ENCODE results near the gene STRN.
"Not testable (repeated sequence)": the region's sequence is repeated elsewhere in the genome, so short reads cannot be mapped to it uniquely, and the experiment has no call there.

STRN gene

DNA sequence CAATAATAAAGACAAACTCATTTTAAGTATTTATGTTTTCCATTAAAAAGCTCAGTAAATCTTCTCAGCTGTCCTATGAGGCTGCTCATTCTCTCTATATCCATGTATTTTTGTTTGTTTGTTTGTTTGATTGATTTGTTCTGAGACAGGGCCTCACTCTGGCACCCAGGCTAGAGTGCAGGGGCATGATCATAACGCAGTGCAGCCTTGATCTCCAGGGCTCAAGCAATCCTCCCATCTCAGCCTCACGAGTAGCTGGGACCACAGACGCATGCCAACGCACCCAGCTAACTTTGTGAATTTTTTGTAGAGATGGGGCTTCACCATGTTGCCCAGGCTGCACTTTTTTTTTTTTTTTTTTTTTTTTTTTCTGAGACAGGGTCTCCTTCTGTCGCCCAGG, 5.6 kb downstream of the STRN start:
- DNase-seq, result no peak

DNA sequence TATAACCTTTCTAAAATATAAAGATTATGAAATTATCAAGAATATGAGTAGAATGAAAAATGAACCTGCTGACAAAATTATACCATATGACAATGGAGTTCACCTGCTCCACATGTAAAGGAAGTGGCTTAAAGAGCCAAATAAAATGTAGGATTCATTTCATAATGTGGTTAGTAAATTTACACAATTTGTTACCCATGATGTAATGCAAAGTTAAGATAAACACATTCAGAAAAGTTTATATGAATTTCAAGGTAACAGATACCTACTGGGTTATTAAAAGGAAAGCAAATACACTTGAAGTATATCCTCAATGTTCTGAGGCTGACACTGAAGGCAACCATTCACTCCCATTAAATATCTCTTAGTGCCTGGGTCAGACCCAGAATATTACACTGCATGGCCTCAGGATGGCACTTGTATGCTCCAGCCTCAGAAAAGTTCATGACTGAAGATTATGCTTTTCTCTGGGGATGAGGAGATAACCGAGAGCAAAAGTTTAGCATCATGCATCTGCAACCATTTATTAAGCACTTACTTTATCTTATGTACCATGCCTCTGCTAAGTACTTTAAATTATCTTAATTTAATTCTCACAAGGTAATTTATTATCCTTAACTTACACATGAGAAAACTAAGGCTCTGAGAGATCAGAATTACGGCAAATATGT, 6.2 kb downstream of the STRN start:
- DNase-seq, result peak; percentile 61

DNA sequence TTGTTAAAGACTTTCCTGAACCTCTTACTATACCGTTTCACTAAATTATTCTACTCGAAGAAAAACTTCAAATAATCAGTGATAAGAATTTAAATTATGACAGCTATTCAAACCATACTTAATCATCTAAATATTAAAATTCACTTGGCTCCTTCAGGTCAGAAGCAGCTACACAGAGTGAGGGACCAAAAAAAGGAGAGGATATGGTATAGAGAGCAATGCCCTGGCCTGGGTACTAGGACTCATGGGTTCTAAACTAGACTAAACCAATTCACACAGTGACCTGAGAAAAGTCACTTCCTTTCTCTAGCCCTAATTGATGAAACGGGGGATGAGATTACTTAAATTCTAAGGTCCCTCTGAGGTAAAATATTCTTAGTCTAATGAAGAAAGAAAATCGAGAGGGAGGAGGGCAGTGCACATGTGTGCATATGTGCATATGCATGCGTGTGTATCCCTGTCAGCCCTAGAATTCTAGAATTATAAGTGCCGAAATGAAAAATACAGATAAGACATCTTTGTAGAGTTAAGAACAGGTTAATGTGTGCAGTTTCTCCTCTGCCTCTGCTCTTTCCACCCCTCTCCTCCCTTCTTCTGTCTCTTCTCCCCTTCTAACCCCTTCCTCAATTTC, 11.2 kb downstream of the STRN start:
- no peak for DNase-seq

DNA sequence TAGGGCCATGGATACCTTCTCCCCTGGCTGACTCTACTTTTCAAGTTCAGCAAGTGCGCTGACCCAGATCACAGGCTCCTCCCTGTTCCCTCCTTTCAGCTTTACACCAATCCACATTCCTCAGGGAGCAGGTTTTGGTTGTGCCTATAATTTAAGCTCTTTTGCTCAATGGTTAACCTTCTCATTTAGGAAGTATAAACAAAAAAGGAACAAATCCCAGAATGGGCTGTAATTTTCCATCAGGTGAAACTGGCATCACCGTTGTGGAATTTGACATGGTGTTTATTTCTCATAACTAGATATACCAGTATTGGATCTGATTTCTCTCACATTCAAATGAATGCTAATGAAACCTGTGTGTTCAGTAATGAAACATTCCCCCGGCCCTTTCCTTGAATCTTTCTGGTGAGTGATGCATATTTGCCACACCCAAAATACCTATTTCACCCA, 13.6 kb downstream of the STRN start:
- DNase-seq, result no peak

DNA sequence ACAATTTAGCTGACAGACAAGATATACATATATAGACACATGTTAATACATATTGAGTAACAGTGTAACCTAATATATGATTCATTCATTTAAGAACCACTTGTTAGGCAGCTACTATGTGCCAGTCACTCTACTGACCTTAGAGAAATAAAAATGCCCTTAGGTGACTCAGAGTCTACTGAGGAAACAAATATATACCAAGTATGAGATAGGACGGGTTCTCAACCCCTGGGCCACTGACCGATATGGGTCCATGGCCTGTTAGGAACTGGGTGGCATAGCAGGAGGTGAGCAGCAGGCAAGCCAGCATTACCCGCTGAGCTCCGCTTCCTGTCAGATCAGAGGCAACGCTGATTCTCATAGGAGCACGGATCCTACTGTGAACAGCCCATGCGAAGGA, 14.8 kb downstream of the STRN start:
- no peak for DNase-seq

DNA sequence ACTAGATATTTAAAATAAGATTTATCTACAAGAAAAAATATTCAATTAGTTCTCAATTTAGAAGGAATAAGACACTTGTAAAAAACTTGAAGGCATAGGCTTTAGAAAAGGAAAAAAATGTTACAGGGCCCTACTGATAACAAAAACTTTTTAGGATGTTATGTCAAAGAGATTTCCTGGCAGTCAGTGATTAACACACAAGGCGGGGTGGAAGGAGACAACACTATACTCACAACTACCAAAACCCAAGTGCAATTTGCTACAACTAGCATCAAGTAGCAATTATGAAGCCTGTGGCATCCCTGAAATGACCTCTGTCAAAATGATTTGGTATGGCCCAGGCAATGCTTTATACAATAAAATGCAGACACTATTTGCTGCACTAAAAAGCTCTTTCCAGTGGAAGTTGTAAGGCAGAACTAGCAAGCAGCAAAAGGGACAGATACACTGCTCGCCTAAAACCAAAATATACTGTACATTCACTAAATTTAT, 15.3 kb downstream of the STRN start:
- DNase-seq, result peak; percentile 53

DNA sequence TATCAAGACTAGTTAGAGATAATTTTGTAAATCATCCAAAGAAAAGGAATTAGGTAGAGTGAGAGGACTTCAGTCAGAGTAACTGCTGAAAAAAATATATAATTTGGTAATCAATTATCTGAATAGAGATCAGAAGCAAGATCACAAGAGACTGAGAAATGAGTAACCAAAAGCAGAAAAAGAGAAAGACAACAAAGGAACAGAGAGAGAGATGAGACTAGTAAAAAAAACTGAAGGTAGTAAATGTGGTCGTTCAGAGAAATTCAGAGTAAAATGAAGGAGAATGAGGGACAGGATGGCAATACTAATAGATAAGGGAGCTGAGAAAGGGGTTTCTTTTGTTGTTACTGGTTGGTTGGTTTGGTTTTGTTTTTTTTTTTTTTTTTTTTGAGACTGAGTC, 16.5 kb downstream of the STRN start:
- DNase-seq, result no peak

DNA sequence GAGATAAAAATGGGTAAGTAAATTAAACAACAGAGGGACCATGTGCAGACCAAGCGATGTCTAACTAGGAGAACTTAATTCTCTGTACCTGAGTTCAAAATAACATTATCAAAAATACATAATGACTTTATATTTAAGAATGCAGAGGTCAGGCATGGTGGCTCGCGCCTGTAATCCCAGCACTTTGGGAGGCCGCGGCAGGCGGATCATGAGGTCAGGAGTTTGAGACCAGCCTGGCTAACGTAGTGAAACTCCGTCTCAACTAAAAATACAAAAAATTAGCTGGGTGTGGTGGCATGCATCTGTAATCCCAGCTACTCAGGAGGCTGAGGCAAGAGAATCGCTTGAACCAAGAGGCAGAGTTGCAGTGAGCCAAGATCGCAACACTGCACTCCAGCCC, 21.1 kb downstream of the STRN start:
- DNase-seq, result not testable (repeated sequence)

DNA sequence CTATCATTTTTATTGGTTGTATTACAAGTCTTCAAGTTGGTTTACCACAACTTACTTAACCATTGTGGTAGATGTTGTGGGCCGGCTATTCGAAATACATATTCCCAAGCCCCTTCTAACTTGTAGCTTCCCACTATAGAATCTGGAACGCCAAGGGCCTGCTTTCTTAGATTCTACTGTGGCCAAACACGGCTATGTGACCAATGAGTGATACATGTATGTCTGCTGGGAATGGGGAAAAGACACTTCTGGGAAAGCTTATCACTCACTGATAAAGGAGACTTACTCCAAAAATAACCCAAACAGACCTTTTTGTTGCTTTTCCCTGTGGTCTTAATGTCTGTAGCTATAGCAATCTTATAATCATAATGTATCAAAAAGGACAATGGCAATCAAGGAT, 24.5 kb downstream of the STRN start:
- no peak for DNase-seq

DNA sequence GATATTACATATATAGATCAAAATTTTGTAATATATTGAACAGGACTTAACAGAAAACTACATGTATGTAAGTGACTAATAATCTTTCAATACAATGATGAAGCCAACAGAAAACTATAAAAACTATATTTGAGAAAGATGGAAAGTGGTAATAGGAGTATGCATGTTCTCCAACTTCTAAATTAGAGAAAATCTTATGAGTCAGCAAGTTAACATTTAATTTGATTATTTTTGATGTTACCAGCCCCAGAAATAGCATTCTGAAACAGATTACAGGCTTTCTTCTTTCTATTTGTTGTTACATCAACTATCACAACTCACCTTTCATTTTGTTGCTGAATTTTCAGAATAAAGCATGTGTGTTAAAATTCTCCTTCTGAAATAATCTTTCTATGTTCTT, 29.8 kb downstream of the STRN start:
- not testable (repeated sequence) for DNase-seq

DNA sequence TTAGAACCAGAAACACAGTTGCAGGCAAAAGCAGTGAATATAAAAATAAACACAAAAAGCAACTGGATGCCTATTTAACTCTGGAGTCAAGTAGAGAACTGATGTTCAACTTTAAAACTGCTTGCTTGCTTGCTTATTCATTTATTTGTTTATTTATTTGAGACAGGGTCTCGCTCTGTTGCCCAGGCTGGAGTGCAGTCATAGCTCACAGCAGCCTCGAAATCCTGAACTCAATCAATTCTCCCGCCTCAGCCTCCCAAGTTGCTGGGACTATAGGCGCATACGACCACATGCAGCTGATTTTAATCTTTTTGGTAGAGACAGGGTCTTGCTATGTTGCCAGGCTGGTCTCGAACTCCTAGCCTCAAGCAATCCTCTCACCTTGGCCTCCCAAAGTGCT, 34.6 kb downstream of the STRN start:
- not testable (repeated sequence) for DNase-seq

DNA sequence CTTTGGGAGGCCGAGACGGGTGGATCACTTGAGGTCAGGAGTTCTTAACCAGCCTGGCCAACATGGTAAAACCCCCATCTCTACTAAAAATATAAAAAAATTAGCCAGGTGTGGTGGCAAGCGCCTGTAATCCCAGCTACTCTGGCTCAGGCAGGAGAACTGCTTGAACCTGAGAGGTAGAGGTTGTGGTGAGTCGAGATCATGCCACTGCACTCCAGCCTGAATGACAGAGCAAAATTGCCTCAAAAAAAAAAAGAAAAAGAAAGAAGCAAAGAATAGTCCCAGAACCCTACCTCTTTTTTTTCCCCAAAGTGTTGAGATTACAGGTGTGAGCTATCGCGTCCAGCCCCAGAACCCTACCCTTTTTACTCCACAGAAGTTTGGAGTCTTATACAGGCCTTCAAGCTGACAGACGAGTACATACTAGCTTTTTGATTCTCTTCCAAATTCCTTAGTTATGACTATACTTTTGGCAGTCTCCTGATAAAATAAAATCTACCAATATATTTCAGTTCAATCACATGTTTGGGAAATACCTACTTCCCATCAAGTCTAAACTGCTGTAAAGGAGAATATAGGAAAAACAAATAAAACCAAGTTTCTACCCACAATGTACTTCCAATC, 35.4 kb downstream of the STRN start:
- DNase-seq, result not testable (repeated sequence)

DNA sequence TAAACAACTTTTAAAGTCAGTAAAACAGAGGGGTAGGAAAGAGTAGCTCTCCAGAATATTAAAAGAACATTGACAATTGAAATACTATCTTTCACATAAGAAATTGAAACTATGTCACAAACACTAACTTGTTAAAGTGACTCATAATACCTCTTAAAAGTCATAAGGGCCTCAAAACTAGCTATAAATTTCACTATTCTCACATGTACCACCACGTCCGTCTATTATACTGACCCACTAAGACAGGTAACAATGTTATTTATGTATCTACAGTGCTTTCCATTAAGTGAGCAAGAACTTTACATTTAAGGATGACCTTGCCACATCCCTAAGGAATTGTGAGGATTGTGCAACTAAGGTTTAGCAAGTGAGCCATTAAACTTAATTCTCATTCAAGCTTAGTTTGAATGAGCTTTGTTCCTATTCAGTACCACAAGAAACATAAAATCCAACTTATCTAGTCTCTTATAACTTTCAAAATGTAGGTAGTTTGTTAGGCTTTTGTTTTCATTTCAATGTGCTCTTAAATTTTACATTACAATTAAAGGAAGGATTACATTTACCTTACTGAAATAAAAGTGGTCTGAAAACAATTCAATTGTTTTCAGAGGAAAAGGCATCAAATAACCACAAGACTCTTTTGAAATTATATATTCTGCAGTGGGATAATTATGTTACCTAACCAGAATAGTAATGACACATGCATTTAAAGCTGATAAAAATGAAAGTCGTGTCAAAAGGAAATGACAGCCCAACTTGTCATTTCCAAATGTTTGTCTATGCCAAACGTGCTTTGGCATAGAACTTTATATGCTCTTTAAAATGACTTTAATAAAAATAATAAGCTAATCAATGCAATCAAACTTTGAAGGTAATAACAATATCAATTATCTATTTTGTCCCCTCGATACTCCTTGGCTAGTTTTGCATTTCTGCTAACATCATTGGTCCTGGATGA, 39.9 kb downstream of the STRN start:
- DNase-seq, result not testable (repeated sequence)

DNA sequence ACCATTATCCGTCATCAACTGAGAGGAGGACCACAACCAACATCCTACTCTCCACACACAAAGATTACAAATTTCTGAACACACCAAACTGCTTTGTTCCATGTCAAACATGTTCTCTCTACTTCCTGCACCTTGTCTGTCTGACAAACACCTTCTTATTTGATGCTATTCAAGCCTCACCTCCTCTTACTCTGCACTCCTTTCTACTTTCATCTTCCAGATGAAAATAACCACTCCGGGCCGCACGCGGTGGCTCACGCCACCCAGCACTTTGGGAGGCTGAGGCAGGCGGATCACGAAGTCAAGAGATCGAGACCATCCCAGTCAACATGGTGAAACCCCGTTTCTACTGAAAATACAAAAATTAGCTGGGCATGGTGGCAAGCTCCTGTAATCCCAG, 43.7 kb downstream of the STRN start:
- DNase-seq, result not testable (repeated sequence)

DNA sequence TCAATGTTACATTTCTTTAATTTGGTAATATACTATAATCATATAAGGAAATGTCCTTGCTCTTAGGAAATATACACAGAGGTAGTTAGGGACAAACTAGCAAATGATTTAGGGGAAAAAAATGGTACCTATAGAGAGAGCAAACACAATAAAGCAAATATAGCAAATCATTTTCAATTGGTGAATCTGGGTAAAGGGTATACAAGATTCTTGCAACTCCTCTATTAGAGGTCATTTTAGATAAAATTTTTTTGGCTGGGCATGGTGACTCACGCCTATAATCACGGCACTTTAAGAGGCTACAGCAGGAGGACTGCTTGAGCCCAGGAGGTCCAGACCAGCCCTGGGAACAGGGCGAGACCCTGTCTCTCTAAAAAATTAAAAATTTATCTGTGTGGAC, 44.4 kb downstream of the STRN start:
- no peak for DNase-seq

DNA sequence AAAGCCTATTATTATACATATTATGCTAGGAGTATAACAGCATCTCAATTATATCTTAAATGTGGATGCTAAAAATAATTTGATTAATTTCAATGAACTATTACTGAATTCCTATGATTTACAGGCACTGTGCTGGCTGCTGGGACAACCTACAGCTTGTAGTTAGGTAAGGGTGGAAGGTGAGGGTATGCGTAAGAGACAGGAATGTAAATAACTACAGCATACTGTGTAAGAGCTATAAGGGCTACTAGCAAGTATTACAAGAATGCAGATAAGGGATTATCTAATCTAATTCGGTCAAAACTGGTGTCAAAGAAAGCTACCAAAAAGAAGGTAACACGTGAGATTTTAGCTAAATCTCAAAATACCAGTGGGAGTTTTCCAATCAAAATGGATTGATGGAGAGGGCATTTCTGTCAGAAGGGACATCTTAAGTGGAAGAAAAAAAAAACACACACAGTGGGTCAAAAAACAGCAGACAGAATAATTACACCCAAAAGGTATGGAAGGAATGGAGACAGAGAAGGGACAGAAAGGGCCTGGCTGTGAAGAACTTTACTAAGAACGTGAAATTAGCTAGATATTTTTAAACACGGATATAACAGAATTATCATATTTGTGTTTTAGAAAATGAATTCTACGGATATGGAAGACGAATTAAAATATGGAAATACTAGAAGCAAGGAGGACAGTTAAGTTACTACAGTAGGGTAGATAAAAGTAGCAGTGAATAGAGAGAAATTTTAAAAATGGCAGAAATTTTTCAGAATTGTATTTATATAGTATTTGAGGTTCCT, 47.1 kb downstream of the STRN start:
- no peak for DNase-seq

DNA sequence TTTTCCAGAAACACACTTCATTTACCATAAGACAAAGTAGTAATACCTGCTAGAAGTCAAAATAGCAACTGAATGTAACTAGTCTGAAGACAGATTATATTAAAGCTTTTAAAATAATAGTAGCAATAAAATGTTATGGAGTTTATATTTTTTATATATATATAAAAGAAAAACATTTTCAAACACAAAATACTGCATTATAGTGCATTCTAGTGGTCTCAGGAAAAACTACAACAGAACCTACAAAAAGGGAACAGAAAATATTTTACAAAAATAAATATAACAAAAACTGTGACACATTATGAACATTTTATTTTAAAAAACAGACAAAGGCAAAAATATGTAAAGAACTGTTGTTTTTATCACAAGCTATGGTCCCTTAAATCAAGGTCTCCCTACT, 48.0 kb downstream of the STRN start:
- peak; percentile 9 for DNase-seq

DNA sequence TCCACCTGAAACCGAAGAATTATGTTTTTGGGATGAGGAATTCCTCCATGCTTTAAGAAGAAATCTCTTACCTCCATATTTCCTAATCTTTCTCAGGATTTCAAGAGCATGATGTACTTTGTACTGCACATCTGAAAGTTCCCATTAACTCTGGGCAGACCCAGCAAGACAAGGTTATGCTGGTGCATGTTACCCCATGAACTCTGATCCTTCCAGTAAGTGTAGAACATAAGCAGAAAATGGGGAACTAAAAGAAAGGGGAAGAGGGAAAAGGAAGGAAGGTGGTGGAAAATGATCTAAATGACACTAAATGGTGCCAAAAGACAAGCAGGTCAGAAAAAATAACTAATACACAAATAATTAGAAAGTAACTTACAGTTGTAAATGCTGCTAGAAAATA, 50.7 kb downstream of the STRN start:
- no peak for DNase-seq

DNA sequence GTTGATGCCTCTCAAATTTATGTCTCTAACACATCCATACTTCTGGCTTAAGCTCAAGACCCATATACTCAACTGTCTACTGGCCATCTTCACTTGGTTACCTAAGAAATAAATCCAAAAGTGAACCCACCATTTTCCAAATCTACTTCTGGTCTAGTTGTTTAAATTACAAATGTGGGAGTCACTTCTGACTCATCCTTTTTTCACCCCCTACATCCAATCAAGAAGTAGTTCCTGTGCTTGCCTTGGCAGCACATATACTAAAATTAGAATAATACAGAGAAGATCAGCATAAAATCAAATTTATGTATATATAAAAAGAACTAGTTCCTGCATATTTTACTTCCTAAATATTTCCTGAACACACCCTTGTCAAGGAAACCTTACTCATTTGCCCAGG, 53.6 kb downstream of the STRN start:
- DNase-seq, result no peak

DNA sequence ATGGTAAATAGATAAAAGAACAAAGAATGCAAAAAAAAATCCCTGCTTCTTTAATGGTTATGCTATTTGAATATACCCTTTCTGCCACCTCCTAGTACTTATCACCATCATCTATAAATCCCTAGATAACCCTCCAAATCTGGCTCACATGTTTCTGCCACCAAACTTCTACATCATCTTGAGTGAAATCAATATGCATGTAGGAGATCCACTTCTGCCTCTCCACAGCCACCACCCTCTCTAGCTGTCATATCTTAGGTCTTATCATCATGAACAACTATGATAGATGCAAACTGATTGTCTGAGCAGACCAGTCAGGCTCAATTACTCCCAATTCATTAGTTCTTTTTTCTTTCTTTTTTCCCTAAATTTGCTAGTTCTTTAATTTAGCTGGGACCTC, 55.3 kb downstream of the STRN start:
- DNase-seq, result no peak

DNA sequence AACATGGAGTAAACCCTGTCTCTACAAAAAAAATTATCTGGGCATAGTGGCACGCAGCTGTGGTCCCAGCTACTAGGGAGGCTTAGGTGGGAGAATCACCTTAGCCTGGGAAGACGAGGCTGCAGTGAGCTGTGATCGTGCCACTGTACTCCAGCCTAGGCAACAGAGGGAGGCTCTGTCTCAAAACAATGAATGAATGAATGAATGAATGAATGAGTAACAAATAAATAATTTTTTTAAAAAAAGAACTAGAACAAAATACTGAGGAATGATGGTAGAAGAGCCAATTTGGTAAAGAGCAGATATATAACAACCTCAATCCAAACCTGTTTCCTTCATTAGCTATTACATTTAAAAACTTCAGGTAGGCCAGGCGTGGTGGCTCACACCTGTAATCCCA, 60.1 kb downstream of the STRN start:
- DNase-seq, result no peak

DNA sequence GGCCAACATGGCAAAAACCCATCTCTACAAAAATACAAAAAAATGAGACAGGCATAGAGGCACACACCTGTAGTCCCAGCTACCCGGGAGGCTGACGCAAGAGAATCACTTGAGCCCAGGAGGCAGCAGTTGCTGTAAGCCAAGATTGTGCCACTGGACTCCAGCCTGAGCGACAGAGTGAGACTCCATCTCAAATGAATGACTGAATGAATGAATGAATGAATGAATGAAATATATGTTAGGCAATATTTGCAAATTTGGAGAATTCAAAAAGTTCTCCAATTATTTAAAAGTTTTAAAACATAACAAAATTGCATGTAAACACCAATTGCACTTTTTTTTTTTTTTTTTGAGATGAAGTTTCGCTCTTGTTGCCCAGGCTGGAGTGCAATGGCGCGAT, 61.7 kb downstream of the STRN start:
- no peak for DNase-seq
